IPS-20b (cell line): ENCODE measurements around the gene CRIM1.

Source experiments
- H3K27ac ChIP-seq: one replicate; pipeline ENCODE4 v1.5.1; 2013; ENCODE audit warnings: low read length
- H3K27me3 ChIP-seq: 2 replicates; pipeline ENCODE4 v1.6.1; 2013; ENCODE audit warnings: mild to moderate bottlenecking, low read length, inconsistent platforms; ENCODE audit not compliant: insufficient read depth
- H3K36me3 ChIP-seq: 2 replicates; pipeline ENCODE4 v1.6.1; 2013; ENCODE audit warnings: low read depth, mild to moderate bottlenecking, inconsistent platforms, low read length, moderate library complexity; ENCODE audit not compliant: insufficient read depth
- H3K4me1 ChIP-seq: 2 replicates; pipeline ENCODE4 v1.6.1; 2013; ENCODE audit warnings: mild to moderate bottlenecking, control low read depth, inconsistent platforms, low read length, moderate library complexity; ENCODE audit not compliant: insufficient read depth
- H3K4me3 ChIP-seq: 2 replicates; pipeline ENCODE4 v1.5.1; 2013; ENCODE audit warnings: mild to moderate bottlenecking, low read length, inconsistent platforms
- H3K9ac ChIP-seq: 2 replicates; pipeline ENCODE4 v1.6.1; 2013; ENCODE audit warnings: low read depth, mild to moderate bottlenecking, inconsistent platforms, low read length, moderate library complexity
- H3K9me3 ChIP-seq: 2 replicates; pipeline ENCODE4 v1.6.1; 2013; ENCODE audit warnings: mild to moderate bottlenecking, low read depth, low read length, inconsistent platforms; ENCODE audit not compliant: insufficient read depth

The CRIM1 gene

GRCh38 chr2:36406296-36406695 lies 50.7 kb downstream of the CRIM1 start:
- no peaks in the 10 kb centered on the region for H3K9me3 ChIP-seq
- no peak overlapping the region for H3K4me3 ChIP-seq
- peaks cover 49% of the 10 kb centered on the region for H3K4me1 ChIP-seq
- H3K36me3 ChIP-seq, result no peaks in the 10 kb centered on the region
- no peak overlapping the region for H3K9ac ChIP-seq
- no peak overlapping the region for H3K27ac ChIP-seq
- no peaks in the 10 kb centered on the region for H3K27me3 ChIP-seq

DNA sequence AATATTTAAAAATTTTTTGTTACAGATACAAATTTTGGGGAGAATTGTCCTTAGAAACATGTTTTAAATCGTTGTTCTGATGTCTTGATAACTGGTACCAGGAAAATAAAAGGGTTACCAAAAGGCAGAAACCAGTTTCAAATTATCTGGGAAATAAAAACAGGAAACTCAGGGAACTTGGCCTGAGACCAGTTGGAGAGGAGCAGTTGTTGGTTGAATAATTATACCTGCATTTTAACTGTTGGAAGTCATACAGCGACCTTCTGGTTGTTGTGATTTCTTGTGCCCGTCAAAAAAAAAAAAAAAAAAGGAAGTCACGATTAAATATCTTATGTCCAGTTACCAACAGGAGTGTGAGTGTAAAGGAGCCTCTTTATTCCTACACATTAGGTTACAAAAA lies 51.8 kb downstream of the CRIM1 start:
- Histone ChIP-seq H3K4me3 (no peak overlapping the region), H3K36me3 (no peaks in the 10 kb centered on the region), H3K4me1 (peaks cover 57% of the 10 kb centered on the region), H3K9ac (no peak overlapping the region), H3K9me3 (no peaks in the 10 kb centered on the region), H3K27ac (no peak overlapping the region), H3K27me3 (no peaks in the 10 kb centered on the region)

- Histone ChIP-seq H3K27ac (no peak overlapping the region), H3K4me3 (no peak overlapping the region), H3K4me1 (peaks cover 59% of the 10 kb centered on the region), H3K36me3 (no peaks in the 10 kb centered on the region), H3K9ac (no peak overlapping the region), H3K9me3 (no peaks in the 10 kb centered on the region), H3K27me3 (no peaks in the 10 kb centered on the region)
These were observed 52.7 kb downstream of the CRIM1 start for GRCh38 chr2:36408198-36408703.

- Histone ChIP-seq H3K36me3 (no peaks in the 10 kb centered on the region), H3K27ac (no peak overlapping the region), H3K9me3 (no peaks in the 10 kb centered on the region), H3K4me3 (no peak overlapping the region), H3K27me3 (no peaks in the 10 kb centered on the region), H3K4me1 (peaks cover 51% of the 10 kb centered on the region), H3K9ac (no peak overlapping the region)
These were observed 53.8 kb downstream of the CRIM1 start for GRCh38 chr2:36409335-36409734.

DNA sequence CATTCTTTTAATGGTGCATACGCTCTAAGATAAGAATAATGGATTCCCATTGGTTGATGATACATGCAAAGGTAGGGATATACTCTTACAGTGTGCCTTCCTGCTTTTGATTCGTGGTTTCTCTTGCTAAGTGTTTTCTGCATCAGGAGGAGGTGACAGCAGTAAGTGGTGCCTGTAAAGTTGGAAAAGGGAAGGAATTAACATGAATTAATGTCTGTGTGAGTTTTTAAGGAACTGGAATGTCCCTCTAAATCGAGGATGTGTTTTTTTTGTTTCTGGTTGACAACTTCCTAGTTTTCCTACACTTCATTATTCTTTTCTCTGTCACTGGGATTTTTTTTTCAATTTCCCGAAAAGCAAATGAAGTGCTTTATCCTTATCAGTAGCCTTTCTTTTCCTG lies 54.4 kb downstream of the CRIM1 start:
- no peaks in the 10 kb centered on the region for H3K36me3 ChIP-seq
- no peaks in the 10 kb centered on the region for H3K9me3 ChIP-seq
- H3K9ac ChIP-seq, result no peak overlapping the region
- H3K4me1 ChIP-seq, result peaks cover 48% of the 10 kb centered on the region
- no peak overlapping the region for H3K4me3 ChIP-seq
- H3K27ac ChIP-seq, result no peak overlapping the region
- H3K27me3 ChIP-seq, result no peaks in the 10 kb centered on the region

DNA sequence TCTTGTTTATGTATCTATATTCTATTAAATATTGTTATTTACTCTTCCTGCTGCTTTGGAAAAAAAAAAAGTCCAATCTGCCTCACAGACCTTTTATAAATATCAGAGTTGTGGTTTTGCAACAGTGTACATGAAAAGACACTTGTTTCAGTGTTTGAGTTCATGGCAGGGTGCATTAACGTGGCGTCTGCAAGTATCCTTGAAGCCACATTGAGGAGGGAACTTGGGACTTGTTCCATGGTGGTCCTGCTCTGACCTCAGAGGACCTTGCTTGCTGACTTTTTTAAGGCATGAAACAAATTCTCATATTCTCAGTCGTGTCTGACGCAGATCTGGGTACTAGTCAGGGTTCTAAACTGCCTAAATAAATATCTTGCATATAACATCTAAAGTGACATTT lies 55.1 kb downstream of the CRIM1 start:
- no peaks in the 10 kb centered on the region for H3K9me3 ChIP-seq
- peaks cover 44% of the 10 kb centered on the region for H3K4me1 ChIP-seq
- H3K36me3 ChIP-seq, result no peaks in the 10 kb centered on the region
- no peak overlapping the region for H3K9ac ChIP-seq
- no peak overlapping the region for H3K4me3 ChIP-seq
- H3K27ac ChIP-seq, result no peak overlapping the region
- no peaks in the 10 kb centered on the region for H3K27me3 ChIP-seq

DNA sequence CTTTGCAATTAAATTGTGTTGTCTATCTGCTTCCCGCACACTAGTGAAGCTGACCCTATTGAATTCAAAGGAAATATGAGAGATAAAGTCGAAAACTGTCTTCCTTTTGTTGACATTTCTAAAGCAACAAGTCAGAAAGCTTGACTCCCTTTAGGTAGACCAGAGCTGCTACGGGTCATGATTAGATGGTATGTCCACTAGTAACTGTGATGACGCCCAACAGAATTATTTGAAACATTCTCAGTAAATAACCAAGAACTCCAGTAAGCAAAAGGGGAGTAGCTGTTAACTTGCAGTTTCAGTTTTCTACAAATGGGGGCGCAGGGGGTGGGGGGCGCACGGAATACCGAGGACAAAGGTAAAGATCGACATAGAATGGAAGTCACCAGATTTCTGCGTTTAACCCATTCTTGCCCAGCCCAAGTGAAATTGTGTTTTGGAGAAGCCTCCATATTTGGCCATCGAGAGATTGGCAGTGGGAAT lies 56.4 kb downstream of the CRIM1 start:
- Histone ChIP-seq H3K9me3 (no peaks in the 10 kb centered on the region), H3K27ac (peak overlapping the region; percentile 62), H3K4me1 (peaks cover 36% of the 10 kb centered on the region)

GRCh38 chr2:36413218-36413617 lies 57.6 kb downstream of the CRIM1 start:
- H3K4me3 ChIP-seq, result no peak overlapping the region
- no peaks in the 10 kb centered on the region for H3K27me3 ChIP-seq
- H3K9me3 ChIP-seq, result no peaks in the 10 kb centered on the region
- no peaks in the 10 kb centered on the region for H3K36me3 ChIP-seq
- H3K9ac ChIP-seq, result no peak overlapping the region
- no peak overlapping the region for H3K27ac ChIP-seq
- H3K4me1 ChIP-seq, result peaks cover 25% of the 10 kb centered on the region

More for the DNA sequence above, 56.4 kb downstream of the CRIM1 start:
- Histone ChIP-seq H3K9ac (peak overlapping the region; percentile 14; the same call in 1 of the 2 replicates), H3K4me3 (peak overlapping the region; percentile 23; the same call in 1 of the 2 replicates), H3K36me3 (no peaks in the 10 kb centered on the region), H3K27me3 (no peaks in the 10 kb centered on the region)

DNA sequence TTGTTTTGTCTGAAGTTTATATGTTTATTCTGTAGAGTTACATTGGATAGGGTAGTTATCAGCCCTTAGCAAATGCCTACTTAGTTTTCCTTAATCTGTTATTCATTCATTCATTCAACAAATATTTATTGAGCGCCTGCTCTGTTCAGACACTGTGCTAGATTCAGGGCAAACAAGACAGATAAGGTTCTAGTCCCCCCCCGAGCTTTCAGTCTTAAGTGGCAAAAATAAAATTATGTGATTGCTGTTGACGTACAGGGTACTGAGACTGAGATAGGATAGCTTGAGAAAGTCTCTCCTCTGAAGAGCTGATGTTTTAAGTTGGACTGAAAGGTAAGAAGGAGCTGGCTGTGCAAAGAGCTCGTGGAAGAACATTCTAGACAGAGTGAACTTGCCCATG lies 58.7 kb downstream of the CRIM1 start:
- Histone ChIP-seq H3K36me3 (no peaks in the 10 kb centered on the region), H3K4me3 (no peak overlapping the region), H3K9ac (no peak overlapping the region), H3K4me1 (peaks cover 21% of the 10 kb centered on the region), H3K27ac (no peak overlapping the region), H3K27me3 (no peaks in the 10 kb centered on the region), H3K9me3 (no peaks in the 10 kb centered on the region)

GRCh38 chr2:36415381-36416022 lies 59.9 kb downstream of the CRIM1 start:
- no peaks in the 10 kb centered on the region for H3K9me3 ChIP-seq
- no peaks in the 10 kb centered on the region for H3K36me3 ChIP-seq
- no peak overlapping the region for H3K4me3 ChIP-seq
- H3K27ac ChIP-seq, result no peak overlapping the region
- H3K27me3 ChIP-seq, result no peaks in the 10 kb centered on the region
- H3K4me1 ChIP-seq, result peaks cover 20% of the 10 kb centered on the region
- H3K9ac ChIP-seq, result no peak overlapping the region

- Histone ChIP-seq H3K27ac (no peak overlapping the region), H3K36me3 (no peaks in the 10 kb centered on the region), H3K9ac (no peak overlapping the region), H3K27me3 (no peaks in the 10 kb centered on the region), H3K9me3 (no peaks in the 10 kb centered on the region), H3K4me3 (no peak overlapping the region), H3K4me1 (peaks cover 27% of the 10 kb centered on the region)
These were observed 61.0 kb downstream of the CRIM1 start for GRCh38 chr2:36416370-36417165.
